SK-N-SH treated with all-trans-retinoic acid at 6 μM for 48 hours (cell line): ENCODE results near the gene CDYL.

Source experiments
- ARNTL ChIP-seq: fragments of 450-650 bp; formaldehyde crosslinking; IDR thresholded peaks from 2 replicates; pipeline ENCODE4 v1.5.0; 2020; ENCODE audit warnings: low read depth, mild to moderate bottlenecking, moderate library complexity, borderline replicate concordance
- BACH2 ChIP-seq: fragments of 250-450 bp; sonication (Bioruptor Pico); IDR thresholded peaks from 2 replicates; pipeline ENCODE4 v1.9.0; 2021; ENCODE audit warnings: mild to moderate bottlenecking, borderline replicate concordance
- ZFP3 ChIP-seq: fragments of 250-450 bp; sonication (Bioruptor Pico); IDR thresholded peaks from 2 replicates; pipeline ENCODE4 v1.5.0; 2020; ENCODE audit warnings: mild to moderate bottlenecking, moderate library complexity
- ZFP30 ChIP-seq: fragments of 450-650 bp; formaldehyde crosslinking; IDR thresholded peaks from 2 replicates; pipeline ENCODE4 v1.5.0; 2022; ENCODE audit warnings: mild to moderate bottlenecking, moderate library complexity
- TF ChIP-seq, protein P1 (sequence below): fragments of 250-450 bp; sonication (Bioruptor Pico); IDR thresholded peaks from 2 replicates; pipeline ENCODE4 v1.8.0; 2021; ENCODE audit warnings: low read depth, mild to moderate bottlenecking, moderate library complexity, borderline replicate concordance
- TF ChIP-seq, protein P2 (sequence below): fragments of 250-450 bp; sonication (Bioruptor Pico); IDR thresholded peaks from 2 replicates; pipeline ENCODE4 v1.8.0; 2020; ENCODE audit warnings: mild to moderate bottlenecking, moderate library complexity, borderline replicate concordance
- TF ChIP-seq, protein P3 (sequence below): fragments of 250-450 bp; sonication (Bioruptor Pico); IDR thresholded peaks from 2 replicates; pipeline ENCODE4 v1.5.1; 2020; ENCODE audit warnings: low read depth, mild to moderate bottlenecking, moderate library complexity

DNA sequence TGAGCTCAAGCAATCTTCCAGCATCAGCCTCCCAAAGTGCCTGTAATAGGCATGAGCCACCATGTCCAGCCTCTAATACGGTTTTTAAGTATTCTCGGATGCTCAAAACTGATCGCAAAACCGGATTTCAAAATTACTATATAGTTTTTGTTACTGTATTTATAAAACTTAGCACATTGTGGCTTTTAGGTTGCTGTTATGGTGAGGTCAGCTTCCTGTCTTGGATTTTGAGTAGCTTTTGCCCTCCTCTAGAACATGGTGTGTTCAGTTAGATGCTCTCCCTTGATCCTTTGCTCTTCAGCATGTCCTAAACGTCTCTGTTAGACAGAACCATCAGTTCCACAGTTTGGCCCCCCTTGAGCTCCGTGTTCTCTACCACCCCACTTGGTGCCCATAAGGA, 131.4 kb downstream of the CDYL start:
- TF ChIP-seq ZFP30 (no peak), ARNTL (CRISPR knock-in tag) (no peak), ZFP3 (CRISPR knock-in tag) (no peak), BACH2 (CRISPR knock-in tag) (no peak)
- TF ChIP-seq, protein P1, sequence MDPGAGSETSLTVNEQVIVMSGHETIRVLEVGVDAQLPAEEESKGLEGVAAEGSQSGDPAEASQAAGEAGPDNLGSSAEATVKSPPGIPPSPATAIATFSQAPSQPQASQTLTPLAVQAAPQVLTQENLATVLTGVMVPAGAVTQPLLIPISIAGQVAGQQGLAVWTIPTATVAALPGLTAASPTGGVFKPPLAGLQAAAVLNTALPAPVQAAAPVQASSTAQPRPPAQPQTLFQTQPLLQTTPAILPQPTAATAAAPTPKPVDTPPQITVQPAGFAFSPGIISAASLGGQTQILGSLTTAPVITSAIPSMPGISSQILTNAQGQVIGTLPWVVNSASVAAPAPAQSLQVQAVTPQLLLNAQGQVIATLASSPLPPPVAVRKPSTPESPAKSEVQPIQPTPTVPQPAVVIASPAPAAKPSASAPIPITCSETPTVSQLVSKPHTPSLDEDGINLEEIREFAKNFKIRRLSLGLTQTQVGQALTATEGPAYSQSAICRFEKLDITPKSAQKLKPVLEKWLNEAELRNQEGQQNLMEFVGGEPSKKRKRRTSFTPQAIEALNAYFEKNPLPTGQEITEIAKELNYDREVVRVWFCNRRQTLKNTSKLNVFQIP (CRISPR knock-in tag) = no peak
- TF ChIP-seq, protein P2, sequence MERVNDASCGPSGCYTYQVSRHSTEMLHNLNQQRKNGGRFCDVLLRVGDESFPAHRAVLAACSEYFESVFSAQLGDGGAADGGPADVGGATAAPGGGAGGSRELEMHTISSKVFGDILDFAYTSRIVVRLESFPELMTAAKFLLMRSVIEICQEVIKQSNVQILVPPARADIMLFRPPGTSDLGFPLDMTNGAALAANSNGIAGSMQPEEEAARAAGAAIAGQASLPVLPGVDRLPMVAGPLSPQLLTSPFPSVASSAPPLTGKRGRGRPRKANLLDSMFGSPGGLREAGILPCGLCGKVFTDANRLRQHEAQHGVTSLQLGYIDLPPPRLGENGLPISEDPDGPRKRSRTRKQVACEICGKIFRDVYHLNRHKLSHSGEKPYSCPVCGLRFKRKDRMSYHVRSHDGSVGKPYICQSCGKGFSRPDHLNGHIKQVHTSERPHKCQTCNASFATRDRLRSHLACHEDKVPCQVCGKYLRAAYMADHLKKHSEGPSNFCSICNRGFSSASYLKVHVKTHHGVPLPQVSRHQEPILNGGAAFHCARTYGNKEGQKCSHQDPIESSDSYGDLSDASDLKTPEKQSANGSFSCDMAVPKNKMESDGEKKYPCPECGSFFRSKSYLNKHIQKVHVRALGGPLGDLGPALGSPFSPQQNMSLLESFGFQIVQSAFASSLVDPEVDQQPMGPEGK (CRISPR knock-in tag) = no peak
- TF ChIP-seq, protein P3, sequence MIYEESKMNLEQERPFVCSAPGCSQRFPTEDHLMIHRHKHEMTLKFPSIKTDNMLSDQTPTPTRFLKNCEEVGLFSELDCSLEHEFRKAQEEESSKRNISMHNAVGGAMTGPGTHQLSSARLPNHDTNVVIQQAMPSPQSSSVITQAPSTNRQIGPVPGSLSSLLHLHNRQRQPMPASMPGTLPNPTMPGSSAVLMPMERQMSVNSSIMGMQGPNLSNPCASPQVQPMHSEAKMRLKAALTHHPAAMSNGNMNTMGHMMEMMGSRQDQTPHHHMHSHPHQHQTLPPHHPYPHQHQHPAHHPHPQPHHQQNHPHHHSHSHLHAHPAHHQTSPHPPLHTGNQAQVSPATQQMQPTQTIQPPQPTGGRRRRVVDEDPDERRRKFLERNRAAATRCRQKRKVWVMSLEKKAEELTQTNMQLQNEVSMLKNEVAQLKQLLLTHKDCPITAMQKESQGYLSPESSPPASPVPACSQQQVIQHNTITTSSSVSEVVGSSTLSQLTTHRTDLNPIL (CRISPR knock-in tag) = no peak
